NCI-H774 (cell line): ENCODE measurements around the gene CCDC85C.

Experiments
- DNase-seq: peaks from one replicate; lab custom pipeline; 2025; lab: John Stamatoyannopoulos, UW

CCDC85C gene

DNA sequence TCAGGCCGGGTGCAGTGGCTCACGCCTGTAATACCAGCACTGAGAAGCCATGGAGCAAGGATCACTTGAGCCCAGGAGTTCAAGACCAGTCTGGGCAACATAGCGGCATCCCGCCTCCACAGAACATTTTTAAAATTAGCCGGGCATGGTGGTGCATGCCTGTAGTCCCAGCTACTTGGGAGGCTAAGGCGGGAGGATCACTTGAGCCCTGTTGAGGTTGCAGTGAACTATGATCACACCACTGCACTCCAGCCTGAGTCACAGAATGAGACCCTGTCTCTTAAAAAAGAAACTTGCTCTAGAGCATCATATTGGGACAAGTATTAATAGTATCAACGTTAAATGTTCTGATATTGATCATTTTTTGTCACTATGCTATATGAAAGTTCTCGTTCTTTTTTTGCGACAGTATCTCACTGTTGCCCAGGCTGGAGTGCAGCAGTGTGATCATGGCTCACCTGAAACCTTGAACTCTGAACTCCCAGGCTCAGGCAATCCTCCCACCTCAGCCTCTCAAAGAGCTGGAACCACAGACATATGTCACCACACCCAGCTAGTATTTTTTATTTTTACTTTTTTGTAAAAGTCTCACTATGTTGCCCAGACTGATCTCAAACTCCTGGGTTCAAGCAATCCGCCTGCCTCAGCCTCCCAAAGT, 47.7 kb downstream of the CCDC85C start:
- DNase-seq, result no peak

DNA sequence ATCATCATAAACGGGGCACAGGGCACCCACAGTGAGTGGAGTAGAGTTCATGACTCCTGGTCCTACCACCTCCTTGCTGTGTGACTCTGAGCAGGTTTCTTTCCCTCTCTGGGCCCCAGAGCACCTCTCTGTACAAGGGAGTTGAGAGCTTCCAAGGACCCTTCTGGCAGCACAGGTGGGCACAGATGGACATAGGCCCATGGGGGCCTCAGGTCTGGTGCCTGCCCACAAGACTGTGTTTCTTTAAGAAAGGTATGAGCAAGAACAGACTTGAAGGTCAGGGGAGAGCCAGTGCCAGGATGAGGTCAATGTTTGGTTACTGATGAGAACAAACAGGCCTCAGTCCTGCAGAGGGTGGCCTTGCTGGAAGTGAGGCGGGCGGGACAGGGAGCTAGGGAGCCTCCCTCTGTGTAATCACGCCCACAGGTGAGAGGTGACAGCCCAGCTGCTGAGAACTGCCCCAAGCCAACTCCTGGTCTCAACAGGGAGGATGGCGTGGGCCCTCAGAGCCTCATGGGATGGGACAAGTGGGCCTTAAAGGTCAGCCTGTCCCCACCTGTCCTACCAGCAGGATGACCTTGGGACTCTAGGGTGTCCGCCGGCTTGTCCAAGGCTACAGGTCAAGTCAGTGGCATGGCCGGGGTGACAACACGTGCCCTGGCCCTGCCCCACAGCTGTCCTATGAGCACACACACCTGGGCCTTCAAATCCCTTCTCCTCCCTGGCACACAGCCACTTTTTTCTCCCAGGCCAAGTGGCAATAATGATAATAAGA, 49.1 kb downstream of the CCDC85C start:
- DNase-seq, result no peak

DNA sequence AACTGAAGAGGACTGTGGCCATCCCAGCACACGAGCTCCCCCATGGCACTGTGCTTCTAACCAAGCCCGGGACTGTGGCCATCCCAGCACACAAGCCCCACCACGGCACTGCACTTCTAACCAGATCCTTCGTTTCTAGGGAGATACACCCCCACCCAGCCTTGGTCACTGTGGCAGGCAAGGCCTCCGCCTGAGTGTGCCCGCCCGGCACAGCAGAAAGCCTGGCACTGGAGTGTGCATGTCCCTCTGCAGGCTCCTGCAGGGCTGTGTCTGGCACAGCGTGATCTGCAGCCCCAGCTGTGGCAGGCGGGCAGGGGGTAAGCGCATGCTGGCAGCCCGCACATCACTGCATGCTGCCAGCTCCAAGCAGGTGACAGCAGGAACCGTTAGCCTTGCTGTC, 49.8 kb downstream of the CCDC85C start:
- no peak for DNase-seq

DNA sequence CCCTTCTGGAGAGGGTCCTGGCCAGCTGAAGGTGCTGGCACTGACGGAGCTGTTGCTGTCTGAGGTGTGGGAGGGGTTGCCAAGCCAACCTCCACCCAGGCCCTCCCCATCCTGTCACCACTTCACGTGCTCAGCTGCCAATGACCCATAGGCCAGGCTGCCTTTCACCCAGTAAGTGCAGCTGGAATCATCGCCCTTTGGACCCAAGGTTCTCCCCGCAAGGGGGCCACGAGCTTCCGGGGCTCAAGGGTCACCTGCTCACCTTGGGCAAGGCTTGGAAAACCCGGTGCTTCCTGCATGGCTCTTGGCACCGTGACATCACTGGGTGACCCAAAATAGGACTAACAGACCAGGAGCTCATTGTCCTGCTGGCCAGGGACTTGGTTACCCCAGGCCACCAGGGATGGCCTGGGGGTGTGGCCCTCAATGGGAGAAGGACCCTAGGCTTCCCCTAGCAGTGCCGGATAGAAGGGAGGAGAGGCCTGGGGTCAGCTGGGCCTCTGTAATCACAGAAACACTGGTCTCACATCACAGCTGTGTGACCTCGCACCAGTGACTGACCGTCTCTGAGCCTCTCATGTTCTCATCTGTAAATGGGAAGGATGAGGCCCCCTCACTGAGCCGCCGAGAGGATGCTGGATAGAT, 51.3 kb downstream of the CCDC85C start:
- DNase-seq, result no peak

DNA sequence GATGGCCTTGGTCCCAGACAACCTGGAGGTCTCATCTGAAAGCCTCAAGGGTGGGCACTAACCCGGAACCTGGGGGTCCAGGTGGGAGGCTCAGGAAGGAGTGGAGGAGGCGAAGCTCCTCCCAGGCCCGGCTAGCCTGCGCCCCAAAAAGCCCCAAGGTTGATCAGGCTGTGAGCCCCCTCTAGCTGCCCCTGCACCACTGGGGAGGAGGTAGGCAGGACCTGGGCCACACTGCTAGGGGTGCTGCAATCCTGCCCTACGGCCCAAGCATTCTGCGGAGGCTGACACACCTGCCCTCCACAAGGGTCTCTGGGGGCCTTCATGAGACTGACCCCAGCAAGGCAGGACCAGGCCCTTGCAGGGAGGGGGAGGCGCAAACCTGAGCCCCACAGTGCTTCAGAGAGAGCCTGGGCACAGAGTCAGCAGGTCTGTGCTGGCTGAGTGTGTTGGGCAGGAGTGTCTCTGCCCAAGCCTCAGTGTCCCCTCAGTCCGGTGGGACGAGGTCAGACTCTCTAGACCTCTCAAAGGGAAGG, 51.9 kb downstream of the CCDC85C start:
- DNase-seq, result no peak

DNA sequence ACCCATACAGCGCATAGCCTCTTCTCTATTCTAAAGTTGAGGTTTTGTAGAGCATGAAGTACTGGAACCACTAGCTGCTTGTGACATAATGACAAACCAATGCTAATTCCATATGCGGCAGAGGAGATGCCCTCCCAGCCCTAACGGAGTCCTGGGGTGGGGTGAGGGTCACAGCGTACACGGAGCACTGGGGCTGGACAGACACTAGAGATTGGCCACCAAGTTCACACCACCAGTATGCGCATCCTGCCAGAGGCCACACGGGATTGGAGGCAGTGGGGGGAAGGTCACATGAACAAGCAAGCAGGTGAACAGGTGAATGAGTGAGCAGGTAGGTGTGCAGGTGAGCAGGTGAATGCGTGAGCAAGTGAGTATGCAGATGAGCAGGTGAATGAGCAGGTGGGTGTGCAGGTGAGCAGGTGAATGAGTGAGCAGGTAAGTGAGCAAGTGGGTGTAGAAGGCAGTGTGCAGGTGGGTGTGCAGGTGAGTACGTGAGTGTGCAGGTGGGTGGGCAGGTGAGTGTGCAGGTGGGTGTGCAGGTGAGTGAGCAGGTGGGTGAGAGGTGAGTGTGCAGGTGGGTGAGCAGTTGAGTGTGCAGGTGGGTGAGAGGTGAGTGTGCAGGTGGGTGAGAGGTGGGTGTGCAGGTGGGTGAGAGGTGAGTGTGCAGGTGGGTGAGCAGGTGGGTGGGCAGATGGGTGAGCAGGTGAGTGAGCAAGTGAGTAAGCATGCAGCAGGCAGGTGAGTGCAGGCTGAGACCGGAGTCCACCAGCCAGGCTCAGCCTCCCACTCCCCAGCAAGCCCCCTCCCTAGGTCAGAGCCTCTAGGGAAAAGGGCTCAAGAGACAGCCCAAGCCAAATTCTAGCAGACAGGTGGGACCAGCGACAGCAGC, 52.7 kb downstream of the CCDC85C start:
- peak; percentile 22 for DNase-seq

DNA sequence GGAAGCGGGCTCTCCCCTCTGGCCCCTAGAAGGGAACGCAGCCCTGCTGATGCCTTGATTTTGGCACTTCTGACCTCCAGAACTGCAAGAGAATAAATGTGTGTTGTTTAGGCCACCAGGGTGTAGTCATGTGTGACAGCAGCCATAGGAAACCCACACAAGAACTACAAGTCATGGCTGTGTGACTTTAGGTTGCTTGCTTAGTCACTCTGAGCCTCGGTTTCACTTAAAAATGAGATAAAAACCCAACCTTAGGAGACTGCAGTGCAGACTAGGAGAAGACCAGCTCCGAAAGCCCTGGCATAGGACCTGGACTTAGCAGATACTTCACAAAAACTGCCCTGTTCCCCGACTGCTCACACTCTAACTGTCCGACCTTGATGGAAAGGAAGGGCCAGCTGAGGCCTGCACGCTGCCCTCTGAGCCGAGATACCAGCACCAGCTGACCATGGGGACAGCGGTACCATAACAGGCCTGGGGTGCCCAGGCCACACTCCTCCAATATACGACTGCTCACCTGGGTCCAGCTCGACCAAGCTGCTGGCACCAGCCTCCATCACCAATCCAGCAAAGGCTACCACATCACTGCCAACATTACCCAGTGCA, 53.5 kb downstream of the CCDC85C start:
- no peak for DNase-seq

DNA sequence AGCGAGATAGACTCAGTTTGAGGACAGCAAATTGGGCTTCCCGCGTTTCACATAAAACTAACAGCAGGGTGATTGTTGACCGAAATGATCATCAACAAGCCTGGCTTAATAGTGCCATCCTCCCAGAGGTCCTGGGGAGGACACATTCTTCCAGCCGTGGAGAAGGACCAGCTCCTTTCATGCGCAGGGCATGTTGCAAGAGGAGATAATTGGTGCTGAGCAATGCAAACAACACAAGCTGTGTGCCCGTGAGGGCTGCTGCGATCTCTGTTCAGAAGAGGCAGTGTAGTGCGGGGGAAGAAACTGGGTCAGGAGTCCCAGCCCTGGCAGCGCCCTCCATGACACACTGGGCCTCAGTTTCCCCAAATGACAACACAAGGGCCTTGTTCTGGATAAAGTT, 54.3 kb downstream of the CCDC85C start:
- DNase-seq, result peak; percentile 14

DNA sequence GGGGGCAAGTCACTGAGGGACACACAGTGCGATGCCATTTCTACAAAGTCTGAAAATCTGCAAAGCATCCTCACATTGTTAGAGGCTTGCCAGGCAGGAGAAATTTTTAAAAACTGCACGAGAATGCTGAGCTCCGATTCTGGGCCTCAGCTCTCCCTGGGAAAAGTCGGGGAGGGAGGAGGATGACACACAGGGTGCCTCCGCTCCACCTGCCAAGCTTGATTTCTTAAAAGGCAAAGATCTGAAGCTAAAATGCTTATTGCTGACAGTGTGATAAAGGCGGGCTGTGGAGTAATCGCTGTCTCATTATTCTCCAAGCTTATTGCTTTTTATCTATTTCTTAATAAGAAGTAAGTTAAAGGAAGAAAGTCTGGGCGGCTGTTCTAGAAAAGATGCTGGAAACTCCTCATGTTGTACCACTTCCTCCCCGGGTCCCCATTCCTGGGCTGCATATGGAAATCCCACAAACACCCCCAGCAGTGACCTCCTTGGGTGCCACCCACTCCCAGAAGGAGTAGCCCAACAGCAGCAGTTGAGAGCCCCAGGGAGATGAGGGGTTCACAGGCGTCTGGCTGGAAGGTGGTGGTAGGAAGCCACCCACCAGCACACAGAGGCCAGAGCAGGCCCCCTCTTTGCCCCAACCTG, 55.0 kb downstream of the CCDC85C start:
- DNase-seq, result no peak

DNA sequence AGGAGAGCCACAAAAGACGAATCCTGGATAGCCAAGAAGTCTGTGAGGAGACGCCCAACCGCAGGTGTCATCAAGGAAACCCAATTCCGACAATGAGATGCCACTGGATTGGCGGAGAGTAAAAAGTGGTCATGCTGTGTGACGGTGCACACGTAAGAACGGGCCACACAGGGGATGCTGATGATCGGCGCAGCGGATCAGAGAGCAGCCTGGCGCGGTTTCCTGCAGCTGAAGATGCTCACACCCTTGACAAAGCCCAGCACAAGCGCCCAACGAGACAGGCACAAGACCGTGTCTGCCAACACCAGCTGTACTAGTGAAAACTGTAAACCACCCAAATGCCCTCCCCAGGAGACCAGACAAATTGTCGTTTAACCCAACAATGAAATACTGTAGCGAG, 55.8 kb downstream of the CCDC85C start:
- no peak for DNase-seq

DNA sequence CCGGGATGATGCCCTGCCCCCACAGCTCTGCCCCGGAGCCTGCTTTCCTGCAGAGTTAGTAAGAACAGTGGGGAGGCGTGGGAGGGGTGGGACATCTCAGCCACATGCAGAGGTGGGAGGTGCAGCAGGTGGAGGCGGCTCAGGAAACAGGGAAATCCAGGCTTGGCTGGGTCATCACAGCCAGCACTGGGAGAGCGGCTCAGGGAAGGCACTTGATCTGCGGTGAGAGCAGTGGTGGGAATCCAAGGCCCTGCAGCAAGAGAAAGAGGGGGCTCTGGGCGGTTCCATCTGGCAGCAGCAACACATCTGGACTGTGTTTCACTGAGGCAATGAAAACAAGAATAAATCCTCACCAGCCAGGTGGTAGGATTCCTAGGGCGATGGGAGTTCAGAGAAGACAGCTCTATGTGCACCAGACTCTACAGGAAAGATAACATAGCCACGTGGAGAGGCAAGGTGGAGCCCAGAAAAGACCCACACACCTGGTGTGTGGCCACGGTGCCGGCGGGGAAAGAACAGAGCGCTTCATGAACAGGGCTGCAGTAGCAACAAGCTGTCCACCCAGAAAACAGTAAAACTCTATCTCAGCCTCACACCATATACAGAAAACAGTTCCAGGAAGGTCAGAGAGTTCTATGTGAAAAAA, 57.6 kb downstream of the CCDC85C start:
- no peak for DNase-seq

DNA sequence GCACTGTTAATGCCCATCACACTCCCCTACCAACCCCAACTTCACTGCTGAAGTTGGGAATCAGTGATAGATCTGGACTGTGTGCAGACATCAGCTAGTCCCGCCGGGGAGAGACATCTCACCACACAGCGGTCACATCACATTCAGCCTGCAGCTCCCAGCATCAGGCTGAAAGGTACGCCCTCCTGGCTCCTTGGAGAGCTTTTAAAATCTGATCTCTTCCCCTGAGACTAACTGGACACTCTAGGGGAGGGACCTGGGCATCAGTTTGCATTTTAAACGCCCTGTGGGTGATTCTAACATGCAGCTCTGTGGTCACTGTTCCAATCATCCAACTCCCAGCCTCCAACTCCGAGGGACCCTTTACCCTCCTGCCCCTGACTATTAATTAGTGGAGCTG, 58.4 kb downstream of the CCDC85C start:
- DNase-seq, result no peak

DNA sequence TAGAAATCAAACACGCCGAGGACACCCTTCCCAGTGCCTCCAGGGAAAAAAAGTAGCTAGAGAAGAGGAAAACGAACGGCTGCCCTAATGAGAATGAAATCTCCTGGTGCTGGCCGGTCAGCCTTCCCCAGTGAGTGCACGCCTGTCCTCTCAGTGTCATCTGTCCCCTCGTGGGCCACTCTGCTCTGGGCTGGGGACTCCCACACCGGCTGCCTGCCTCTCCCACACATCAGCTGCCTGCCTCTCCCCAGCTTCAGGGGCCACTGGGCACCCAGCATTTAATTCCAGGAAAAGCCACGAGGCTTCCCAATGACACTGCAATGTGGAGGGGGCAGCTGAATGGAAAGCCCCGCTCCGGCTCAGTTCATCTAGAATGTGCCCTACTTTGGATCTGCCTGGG, 59.0 kb downstream of the CCDC85C start:
- no peak for DNase-seq

DNA sequence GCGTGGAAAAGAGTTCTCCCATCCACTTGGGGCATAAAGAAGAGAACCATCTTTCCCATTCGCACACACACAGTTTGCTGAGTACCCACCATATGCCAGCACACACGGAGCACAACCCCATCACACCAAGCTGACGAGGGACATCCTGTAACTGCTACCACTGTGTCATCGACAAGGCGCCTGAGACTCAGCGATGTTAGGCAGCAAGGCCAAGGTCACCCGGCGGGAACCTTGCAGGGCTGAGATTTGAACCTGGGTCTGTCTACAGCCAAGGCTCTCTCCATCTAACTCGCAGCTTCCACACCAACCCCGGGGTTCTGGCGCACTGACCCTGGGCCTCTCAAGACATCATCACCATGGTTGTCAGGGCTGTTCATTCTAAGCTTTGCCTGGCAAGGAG, 60.0 kb downstream of the CCDC85C start:
- no peak for DNase-seq

DNA sequence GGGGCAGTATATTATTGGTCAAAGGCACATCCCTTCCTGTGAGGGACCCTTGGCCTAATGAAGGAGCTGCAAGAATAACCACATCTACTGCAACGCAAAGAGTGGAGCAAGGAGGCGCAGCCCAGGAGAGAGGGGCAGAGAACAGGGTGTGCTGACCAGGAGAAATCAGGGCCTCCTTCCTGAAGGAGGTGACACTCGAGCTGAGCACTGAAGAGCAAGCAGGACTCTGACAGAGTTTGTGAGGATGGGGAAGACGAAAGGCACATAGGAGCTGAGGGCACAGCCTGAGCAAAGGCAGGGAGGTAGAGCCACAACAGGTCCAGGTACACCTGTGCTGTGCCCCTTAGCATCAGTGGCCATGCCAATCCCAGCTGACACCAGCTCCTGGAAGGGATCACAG, 60.6 kb downstream of the CCDC85C start:
- DNase-seq, result no peak

DNA sequence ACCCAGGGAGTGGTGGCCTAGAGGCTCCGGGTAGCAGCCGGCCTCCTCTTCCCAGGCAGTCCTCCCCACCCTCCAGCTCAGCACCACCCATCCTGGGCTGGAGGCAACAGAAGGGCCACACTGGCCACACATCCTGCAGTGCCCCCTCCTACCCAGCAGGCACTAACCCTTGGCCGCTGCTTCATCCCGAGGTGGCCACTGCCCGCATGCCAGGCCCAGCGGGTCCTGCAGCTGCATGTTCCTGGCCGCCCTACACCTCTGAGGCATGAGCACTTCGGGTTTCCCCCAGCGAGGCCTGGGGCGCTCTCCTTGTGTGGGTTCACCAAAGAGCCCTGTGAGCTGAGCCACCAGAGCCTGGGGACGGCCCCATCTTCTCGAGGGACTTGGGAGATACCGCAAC, 61.4 kb downstream of the CCDC85C start:
- DNase-seq, result no peak

DNA sequence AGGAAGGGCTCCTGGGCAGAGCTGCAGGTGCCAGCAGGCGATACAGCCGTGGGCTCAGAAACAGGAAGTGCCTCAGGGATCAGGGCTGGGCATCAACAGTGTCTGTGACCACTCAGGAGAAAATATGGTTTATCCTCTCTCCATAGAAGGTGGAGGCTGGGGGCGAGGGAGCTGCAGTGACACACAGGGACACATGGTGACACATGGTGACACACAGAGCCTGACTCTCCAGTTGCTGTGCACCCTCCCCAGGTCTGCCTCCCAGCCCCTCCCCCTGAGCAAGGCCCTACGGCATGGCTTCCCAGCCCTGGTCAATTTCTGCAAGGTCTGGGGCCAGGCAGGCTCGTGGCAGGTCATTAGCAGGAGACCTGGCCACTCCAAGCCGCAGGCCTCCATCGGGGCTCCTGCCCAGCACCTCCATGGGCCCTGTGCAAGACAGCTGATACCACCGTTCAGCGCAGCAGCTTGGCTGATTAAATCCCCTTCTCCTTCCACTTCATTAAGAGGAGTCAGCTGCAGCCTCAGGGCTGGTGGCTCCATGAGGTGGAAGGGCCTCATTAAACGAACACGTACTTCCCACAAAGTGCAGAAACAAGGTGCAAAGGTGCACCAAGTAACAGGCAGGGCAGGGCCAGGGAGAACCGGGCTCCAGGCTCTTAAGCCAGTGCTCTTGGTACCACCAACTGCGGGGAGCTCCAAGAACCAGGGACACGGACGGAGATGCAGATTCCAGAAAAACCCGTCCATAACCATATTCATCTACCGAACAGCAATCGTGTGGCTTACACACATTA, 62.1 kb downstream of the CCDC85C start:
- no peak for DNase-seq

DNA sequence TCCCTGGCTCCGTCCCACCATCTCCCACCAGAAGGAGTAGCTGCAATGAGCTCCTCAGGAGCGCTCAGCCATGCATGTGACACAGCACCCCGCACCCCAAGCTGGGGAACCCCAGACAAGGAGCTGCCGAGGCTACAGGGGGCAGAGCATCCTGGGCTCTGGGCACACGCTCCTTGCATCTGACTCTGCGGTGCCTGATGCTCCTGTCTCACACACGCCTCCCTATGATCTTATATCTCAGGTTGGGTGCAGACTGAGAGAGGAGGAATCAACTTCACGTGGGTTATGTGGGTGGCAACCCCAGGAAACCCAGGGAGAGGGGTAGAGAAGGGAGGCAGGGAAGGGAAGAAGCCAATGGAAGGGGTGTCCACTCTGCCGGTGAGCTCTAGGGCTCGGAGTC, 62.8 kb downstream of the CCDC85C start:
- no peak for DNase-seq

DNA sequence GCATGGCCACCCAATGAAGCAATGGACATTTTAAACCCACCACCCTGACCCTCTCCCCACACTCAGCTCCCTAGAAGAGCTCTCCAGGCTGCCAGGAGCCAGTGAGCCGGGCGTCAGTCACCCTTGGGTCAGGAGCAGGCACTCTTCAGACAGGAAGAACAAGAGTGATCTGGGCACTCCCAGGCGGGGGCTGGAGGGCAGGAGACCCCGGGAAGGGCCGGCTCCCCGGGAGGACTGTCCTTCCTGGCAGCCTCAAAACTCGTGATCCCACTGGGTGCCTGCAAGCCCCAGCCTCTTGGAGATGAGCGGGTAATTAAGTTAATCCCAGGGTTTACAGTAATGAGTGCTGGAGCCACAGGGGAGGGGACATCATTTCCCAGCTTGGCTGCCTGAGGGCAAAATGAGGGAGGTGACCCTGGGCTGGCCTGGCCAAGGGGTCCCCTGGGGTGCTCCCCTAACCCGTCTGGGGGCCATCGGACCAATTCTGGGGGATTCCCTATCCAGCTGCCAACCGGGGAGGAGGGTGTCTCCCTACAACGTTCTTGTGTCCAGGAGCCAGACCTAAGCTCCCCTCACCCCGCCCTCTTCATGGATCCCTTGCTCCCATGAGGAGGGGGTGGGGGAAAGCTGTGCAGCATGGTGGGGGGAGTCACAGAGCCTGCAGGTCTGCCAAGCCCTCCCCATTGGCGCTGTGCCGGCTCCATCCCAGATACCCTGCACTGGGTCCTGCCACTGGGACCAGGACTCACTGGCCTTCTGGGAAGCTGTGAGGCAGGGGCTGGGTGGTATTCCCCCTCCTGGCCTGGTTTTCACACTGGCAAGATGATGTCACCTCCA, 63.6 kb downstream of the CCDC85C start:
- DNase-seq, result no peak
